ENCODE data around the gene STK25. TPM values are rescaled to one million over a fixed set of nuclear protein-coding genes. Genes with fewer than 3 reads are reported as not detected.

Gene STK25
- total RNA-seq = 214 and 230 TPM in 2 replicates

GRCh38 chr2:241508240-241509154 lies at the start of gene STK25:
Gene STK25, minus strand, starts transcription at chr2:241508584. Its CDS starts 549 bp downstream, at chr2:241508035.

Small RNA genes lying within 50 kb of the gene (small RNA-seq; reads per million reads assigned to genes)
- gene MIR3133 = not detected

Other genes starting within 250 kb of the STK25 start
- 949 and 1,185 TPM in 2 replicates for gene HDLBP, start 192.9 kb downstream of the STK25 start, total RNA-seq
- 338 and 373 TPM in 2 replicates for gene SEPTIN2, start 192.7 kb downstream of the STK25 start, total RNA-seq
- gene FARP2, start 152.3 kb downstream of the STK25 start, total RNA-seq = 39.7 and 55.9 TPM in 2 replicates
- 11.4 and 13.7 TPM in 2 replicates for gene BOK, start 50.2 kb upstream of the STK25 start, total RNA-seq
- 54.7 and 60.8 TPM in 2 replicates for gene THAP4, start 128.6 kb upstream of the STK25 start, total RNA-seq
- gene ATG4B, start 129.1 kb upstream of the STK25 start, total RNA-seq = 39.5 and 47.0 TPM in 2 replicates
- 45.2 and 46.3 TPM in 2 replicates for gene DTYMK, start 178.2 kb upstream of the STK25 start, total RNA-seq
- 18.0 and 25.4 TPM in 2 replicates for gene ING5, start 193.5 kb upstream of the STK25 start, total RNA-seq
- 10.9 and 13.6 TPM in 2 replicates for gene D2HGDH, start 226.0 kb upstream of the STK25 start, total RNA-seq

All from subcutaneous preadipocyte (primary cell).